HG03045 (cell line): ENCODE measurements around the gene PVALB.

Experiments used
- ATAC-seq: cut with Tn5 transposase; IDR thresholded peaks from one replicate; pipeline ENCODE4 v1.9.1; 2021; ENCODE audit warnings: mild to moderate bottlenecking, moderate library complexity; ENCODE audit not compliant: unreplicated experiment

PVALB gene

DNA sequence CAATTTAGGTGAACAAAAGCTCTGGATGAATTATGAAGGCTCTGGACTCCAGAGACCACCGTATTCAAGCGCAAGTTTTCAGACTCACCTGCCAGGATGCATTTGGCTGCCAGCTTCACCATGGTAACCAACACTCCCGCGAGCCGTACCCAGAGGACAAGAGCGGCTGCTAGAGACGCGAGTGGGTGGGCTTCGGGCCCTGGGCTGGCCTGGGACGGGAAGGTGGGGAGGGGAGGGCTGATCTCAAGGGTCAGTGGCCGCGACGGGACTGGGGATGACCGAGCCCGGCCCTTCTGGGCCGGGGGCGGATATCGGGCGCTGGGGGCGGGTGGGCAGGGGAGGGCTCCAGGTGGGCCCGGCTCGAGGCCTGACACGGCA lies 41.3 kb downstream of the PVALB start:
- ATAC-seq = peak; percentile 7

DNA sequence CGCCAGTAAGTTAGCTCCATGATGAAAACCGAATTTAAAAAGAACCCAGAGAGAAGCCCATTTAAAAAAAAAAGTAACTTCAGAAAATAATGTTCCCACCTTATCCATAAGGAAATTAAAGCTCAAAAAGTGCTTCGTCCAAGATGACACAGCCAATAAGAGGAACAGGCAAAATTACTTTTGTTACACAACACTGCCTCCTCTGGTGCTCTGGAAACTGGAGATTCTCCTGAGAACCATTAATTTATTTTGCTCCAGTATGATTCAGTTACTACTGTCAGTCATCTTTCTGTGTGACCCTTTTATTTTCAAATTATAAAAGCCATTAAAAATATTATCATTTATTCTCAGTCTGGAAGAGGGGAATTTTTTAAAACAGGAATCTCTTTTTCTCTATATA lies 42.9 kb downstream of the PVALB start:
- ATAC-seq = no peak

DNA sequence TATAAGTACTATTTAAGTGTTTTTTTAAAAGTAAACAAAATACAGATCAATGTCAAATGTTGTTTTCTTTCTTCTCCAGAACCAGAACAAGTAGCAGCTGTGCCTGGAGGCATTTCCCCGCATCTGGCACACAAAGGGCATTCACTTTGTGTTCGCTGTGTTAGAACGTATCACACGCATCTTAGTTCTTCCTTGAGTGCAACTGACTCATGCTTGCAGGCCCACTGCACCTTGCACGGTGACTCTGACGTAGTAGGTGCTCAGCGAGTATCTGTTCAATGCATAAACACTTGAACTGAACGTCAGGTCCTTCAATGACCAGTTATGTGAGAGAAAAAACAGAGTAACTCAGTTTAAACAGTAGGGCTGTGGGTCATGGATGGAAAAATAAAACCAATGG lies 44.4 kb downstream of the PVALB start:
- ATAC-seq = no peak

DNA sequence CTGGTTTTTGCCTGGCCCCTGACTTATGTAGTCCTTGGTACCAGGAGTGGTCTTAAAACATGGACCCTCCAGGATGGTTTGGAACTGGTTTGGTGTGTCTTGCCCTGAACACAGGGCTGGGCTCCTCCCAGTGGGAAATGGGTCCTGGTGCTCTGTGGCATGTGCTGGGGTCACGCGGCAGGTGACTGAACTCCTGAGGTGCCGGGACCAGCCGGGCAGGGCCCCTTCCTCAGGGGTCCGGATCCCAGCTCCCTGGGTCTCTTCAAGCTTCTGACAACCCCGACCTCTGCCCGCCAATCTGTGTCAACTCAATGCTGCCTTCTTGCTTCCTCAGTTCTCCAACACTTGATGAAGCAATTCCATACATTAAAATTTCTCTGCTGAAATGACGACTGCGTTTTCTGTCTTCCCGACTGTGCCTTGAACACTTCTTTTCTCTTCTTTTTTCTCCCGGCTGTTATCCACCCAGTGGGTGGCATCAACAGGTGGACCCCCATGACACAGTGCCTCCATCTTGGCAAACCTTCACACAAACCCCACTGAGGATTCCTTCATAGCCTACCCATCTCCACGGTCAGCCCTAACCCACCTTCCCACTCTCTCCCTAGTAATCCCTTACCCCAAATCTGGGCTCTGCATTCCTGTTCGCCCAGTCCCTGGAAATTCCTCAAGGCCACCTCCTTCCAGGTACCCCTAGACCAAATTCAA lies 45.3 kb downstream of the PVALB start:
- no peak for ATAC-seq

DNA sequence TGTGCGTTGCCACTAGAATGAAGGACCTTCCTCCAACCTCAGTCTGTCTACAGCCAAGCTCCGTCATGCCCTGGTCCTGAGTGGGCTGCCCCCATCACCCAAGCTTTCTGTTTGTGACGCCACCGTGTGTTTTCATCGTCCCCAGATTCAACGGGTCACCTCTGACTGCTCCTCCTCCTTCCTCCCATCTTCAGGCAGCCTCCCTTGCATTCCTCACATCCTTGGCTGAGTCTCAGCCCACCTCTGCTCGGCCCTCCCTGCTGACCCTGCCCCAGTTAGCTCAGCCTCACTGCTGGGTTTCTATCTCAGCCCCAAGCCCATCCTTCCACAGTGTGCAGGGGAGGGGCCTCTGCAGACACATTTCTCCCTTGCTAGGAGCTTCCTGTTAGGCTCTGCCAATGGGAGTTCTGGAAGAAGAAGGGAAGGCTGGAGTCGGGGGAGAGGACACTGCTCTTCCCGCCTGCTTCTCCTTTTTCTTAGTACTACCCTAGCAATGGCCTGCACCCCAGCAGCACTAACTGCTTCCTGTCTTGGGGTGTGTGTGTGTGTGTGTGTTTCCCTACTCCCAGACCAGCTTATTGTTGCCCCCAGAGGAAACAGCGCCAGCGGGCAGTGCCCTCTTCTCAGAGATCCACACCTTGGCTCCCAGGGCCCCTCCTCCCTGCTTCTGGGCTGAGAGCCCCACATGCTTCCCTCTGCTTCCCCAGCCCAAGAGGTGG lies 46.2 kb downstream of the PVALB start:
- ATAC-seq = no peak

DNA sequence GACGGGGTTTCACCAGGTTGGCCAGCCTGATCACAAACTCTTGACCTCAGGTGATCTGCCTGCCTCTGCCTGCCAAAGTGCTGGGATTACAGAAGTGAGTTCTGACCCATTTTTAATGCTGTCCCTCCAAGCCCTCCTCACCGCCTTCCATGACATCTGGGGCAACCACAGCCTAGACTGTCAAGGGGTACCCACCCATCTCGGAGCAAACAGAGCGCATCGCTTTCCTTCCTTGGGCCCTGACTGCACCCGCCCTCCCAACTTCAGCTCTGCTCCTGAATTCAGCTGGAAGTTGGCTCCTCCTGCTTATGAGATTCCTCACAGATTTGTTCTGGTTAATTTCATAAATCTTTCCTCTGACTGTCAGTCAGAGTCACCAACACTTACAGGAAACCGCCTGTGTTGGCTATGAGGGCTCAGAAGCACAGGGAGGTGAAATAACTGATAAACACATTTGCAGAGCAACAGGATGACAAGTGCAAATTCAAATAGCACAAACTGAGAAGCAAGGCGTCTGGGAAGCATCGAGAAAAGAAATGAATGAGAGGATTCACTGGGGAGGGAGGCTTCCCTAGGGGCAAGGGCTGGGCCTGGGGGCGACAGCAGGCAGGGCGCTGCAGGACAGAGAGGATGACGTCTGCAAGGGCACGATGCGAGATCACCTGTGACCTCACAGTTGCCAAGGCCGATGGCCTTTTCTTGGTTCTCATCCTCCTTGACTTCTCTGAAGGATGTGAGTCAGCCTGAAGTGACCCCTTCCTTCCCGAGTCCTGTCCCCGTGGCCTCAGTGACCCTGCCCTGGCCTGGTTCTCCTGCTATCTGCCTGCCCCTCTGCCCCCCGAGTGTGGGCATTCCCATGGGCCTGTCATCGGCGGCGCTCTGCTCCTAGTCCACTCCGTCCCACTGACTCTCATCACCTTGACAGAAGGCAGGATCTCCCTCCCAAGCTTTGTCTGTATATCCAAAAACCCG lies 47.0 kb downstream of the PVALB start:
- no peak for ATAC-seq

DNA sequence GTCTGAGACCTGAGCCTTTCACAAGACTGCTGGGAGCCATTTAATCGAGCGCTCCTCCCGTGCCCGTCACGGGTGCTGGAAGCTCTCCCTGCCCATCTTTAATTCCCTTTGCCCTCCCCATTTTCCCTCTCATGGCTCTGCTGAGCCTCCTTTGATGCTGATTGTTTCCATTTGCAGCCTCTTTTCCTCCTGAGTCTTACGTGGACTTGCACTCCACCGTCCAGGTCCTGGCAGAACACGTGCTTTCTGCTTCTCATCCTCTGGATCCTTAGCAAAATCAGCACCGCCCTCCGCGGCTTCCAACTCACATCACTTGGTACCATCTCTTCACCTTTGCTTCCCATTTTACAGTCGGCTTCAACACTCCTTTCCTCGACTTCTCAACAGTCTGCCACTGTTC lies 48.2 kb downstream of the PVALB start:
- ATAC-seq = no peak

DNA sequence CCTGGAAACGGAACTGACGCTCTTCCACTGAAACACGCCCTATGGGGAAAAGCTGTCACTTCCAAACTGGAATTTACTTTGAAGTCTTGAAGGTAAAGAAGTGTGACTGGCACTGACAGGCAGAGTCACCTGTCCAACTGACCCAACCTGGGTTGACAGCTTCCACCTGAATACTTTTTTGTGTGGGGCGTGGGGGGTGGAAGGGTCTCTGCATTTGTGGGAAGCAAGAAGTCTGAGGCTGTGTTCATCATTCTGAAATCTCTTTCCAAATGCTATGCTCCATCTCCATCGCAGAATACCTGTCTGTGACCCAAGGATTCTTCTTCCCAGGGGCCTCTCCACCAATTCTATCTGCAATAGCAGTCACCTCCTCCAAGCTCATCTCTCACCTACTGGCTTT lies 48.7 kb downstream of the PVALB start:
- no peak for ATAC-seq

DNA sequence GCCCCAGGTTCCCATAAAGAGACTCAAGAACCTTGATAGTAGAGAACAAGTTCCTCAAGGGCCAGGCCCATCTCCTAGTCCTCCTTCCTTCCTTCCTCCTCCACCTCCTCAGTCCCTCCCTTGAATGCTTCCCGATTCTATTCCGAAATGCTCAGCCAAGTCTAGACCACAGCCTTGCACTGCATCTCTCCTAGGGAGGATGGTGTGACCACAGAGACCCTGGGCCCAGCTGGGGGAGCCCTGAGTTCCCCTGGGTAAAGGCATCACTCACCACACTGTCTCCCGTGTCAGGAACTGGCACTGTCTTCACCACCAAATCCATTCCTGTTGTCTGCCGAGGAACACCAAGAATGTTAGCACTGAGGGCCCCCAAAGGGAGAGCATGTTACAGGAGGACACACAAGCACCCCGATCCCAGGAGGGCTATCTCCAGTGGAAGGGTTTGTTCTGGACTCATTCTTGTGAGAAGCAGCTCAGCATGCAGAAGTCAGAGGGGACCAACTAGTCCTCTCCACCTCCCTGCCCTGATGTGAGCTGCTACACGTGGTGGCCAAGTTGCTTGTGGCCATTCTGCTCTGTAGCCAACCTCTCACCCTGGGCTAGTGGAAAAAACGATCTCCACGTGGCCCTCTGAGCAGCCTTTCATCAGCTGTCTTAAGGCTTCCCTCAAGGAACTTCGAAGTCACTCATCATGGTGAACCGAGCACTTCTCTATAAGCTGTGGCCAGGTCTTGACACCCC lies 49.6 kb downstream of the PVALB start:
- no peak for ATAC-seq

DNA sequence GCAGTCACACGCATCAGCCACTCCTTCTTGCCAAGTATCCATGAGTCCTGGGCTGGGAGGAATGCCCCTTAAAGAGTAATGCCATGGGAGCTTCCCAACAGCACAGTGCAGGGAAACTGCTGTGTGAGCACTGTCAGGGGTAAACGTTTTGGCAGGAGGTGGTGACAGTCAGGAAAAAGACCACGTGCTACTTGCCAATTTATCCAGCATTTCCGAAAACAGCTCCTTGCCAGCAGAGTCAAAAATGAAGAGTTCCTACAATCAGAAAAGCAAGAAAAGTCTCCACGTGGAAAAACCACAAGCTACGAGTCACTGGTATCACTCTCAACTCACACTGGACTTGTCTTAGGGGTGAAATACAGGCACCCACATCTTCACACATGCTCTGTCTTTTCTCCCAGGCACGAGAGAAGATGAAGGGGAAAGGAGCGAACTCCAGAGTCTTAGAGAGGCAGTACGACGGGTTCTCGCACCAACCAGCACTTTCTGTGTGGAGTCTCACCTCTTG lies 50.8 kb downstream of the PVALB start:
- no peak for ATAC-seq

DNA sequence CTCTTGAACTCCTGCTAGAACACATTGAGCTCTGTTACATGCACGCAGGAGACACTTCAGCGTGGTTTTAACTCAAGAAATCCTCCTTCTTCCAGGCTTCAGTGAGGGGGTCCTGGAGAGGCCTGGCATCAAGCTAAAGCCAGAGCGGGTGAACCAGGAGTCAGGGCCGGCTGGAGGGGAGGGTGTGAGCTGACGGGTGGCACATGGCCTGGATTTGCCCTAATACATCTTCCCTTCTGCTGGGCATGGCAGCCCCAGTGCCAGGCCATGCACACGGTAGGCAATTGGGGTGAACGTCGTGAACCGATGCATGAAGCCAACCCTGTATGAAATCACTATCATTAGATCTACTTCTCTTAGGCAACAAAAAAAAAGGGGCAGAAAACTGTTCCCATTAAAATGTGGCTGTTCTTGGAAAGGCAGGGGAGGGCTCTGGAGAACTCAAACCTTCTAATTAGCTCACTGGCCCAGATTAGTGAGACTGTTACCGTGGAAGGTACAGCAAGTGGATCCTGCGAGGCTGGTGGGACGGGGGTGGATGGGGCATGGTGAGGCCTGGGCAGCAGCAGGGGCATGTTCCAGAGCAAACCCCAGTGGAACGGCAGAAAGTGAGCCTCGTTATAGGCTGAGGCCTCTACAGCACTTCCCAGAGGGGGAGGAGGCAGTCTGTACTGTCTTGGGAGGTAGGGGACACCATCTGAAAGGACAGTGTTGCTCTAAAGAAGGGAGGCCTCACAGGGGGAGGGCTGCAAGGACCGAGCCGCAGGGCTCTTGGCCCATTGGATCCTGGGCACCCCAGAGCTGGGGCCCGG lies 51.5 kb downstream of the PVALB start:
- no peak for ATAC-seq

DNA sequence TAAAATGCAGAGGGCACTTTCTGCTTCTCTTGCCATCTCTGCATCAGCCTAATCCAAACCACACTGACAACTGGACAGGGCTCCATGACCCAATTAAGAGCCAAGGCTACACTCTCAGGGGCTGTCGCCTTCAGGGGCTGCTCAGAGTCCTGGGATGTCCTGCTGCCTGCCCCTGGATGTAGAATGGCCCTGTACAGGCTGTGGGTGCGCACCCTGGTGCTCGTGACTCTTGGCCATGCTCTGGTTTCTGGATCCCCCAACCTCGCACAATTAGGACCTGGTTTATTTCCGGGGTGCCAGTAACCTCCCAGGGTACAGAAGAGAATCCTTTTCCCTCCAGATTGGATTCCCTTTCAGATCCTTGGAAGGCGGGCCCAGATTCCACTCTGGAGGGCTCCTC lies 52.2 kb downstream of the PVALB start:
- no peak for ATAC-seq

DNA sequence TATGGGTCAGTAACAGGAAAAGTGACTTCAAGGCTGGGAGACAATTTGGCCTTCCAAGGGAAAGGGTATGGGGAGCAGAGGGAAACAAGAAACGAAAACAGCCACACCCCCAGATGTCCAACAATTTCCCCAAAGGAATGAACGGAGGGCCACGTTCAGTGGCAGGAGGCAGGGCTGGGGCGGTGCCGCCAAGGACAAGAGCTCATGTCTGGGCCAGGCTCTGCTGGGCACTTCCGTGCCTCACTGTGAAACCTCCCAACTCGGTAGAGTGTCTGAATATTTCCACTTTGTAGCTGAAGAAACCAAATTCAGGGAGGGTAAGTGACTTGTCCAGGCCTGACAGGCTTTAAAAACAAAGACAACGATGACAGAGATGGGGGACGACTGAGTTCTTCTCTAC lies 52.8 kb downstream of the PVALB start:
- ATAC-seq = no peak

DNA sequence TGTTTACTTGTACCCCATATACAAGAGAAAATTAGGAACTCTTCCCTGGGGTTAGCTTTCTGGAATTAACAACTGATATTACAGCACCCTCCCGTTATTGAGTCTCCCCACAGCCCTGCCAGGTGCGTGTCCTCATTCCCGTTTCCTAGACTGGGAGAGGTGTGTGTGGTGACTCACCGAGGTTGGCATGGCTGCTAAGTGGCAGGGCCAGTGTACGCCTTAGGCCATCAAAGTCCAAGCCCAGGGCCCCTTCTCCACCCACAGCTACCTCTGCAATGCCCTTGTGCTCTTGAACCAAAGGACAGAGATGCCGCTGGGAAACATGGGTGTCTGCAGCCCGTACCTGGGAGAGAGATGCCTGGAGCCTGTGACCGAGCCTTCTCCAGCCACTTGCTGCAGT lies 53.3 kb downstream of the PVALB start:
- ATAC-seq = no peak

DNA sequence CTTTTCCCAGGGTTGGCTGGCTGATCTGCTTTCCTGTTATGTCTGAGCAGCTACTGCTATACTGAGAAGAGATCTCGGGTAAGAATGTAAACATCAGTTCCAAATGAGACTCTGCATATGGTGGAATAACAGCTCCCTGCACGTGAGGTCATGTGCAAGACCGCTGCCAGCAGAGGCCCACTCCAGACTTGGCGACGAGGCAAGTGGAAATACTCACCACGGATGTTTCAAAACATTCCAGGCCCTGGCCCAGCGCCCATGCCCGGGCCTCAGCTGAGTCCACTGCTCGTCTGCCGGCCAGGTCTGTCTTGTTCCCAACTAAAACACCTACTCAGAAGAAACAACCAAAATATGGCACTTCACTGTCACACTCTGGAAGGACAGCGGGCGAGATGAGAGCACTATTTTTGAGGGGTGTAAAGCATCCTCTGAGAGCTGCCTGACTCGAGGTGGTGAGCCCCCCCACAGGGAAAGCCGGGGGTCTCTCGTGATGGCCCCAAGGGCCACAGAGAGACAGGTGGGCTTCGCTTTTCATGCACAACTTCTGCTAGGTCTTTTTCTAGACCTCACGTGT lies 54.1 kb downstream of the PVALB start:
- no peak for ATAC-seq

DNA sequence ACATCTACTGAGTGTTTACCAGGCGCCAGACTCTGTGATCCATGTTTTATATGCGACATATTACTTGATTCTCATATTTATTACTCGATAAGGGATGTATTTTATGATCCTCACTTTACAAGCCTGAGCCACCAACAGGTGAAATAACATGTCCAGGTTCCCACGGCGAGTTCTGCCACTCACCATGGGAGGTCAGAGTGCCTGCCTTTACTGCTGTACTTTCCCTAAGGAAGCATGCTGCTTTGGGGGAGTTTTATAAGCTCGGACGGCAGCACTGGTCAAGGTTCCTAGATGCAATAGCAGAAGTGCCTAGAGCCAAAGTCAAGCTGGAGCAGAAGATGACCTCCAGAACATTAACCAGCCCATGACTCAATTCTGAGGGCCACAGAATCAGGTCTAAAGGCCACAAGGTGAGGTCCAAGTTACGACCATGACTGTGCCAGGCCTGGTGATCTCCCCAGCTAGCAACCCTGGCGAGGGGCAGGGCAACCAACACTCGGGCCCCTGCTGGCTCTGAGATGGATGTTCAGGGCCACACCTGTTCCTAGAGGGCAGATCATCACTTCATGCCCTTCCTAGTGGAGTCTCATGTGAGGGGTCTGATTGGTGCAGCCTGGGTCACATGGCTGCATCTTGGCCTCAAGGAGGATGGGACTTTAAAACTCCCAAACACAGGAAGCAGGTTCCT lies 55.1 kb downstream of the PVALB start:
- ATAC-seq = no peak

DNA sequence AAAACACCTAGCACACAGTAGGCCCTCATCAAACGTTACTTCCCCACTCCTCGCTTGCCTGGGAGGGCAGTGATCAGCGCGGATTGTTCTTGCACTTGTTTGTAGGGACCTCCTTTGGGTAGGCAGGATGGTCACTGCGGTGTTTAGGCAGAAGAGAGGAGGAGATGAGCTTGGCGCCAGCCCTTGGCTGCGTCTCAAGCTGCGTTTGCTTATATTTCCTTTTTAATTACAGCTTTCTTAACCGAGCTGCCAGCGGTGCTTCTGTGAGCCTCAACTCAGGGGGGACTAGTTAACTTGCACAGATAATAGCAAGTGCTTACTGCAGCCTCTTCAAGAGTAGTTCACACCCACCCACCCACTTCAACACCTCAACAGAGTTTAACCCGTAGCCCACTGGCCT lies 56.0 kb downstream of the PVALB start:
- ATAC-seq = no peak

DNA sequence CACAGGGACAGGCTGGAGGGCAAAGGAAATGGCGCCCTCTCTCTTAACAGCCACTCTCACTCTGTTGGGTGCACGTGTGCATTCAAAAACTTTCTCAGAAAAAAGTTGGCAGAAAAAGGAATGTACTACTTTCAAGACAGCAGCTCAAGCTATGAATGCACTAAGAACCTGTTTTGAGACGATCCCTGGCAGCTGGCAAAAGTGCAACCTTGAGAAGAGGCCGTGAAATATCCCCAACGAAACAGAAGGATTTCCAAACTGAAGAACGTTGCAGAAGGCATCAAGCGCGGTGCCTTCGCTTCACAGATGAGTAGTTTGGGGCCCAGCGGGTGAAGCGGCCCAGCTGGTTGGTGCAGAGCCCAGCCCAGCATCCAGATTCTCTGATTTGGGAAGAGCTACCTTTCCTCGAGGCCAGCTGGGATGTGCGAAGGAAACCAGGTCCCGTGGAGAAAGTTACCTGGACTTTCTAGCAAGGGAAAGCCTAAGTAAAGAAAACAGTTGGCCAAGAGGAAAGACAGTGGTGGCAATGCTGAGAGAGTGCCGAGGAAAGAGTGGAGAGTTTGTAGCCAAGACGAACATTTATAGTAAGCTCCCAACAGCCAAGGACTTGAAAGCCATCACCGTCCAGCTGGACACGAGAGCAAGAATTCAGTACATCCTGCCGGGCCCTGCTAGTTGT lies 57.2 kb downstream of the PVALB start:
- ATAC-seq = no peak
